ENCODE measurements around the gene EMC1. TPM values are rescaled to one million over a fixed set of nuclear protein-coding genes. Genes with fewer than 3 reads are reported as not detected.

The EMC1 gene
- total and polyA plus RNA-seq, 4 donors, result 14.0 to 35.0 (median 26.5) TPM

GRCh38 chr1:19205403-19205802 is 45.9 kb downstream of the EMC1 start:
- intact Hi-C loops (cut with DNase I), result no loop called here
- H3K27me3 ChIP-seq (ENCODE audit: control insufficient read depth in 1 of 2, insufficient read depth in 2 of 2, low read length in 1 of 2), result no peaks in the 10 kb centered on the region
- WGBS, 2 donors, result 86 to 100% methylated on average over 1 of the region's 1 CpG
- no peaks in the 10 kb centered on the region for H3K36me3 ChIP-seq (ENCODE audit: control insufficient read depth in 1 of 2, insufficient read depth in 2 of 2, low read length in 1 of 2)
- DNase-seq, result no peak
- no peaks in the 10 kb centered on the region for H3K9me3 ChIP-seq (ENCODE audit: control insufficient read depth, low read length)
- H3K4me1 ChIP-seq (ENCODE audit: control insufficient read depth in 1 of 2, insufficient read depth in 2 of 2, low read length in 2 of 2), result peaks cover 0 to 3% of the 10 kb centered on the region in 2 donors
- no peak overlapping the region for H3K4me3 ChIP-seq (ENCODE audit: low read length in 2 of 2)
- H3K27ac ChIP-seq (ENCODE audit: low read depth in 1 of 2, low read length in 2 of 2), result peak overlapping the region in 1 of 2 donors; percentile 49
- ATAC-seq (ENCODE audit: low FRiP score), result no peak

- 84 to 85% methylated on average over 6 of the region's 6 CpGs for WGBS, 2 donors
- peaks cover 0 to 3% of the 10 kb centered on the region in 2 donors for H3K4me1 ChIP-seq (ENCODE audit: control insufficient read depth in 1 of 2, insufficient read depth in 2 of 2, low read length in 2 of 2)
- no peak for ATAC-seq (ENCODE audit: low FRiP score)
- no peaks in the 10 kb centered on the region for H3K36me3 ChIP-seq (ENCODE audit: control insufficient read depth in 1 of 2, insufficient read depth in 2 of 2, low read length in 1 of 2)
- no peak overlapping the region for H3K4me3 ChIP-seq (ENCODE audit: low read length in 2 of 2)
- no peaks in the 10 kb centered on the region for H3K27me3 ChIP-seq (ENCODE audit: control insufficient read depth in 1 of 2, insufficient read depth in 2 of 2, low read length in 1 of 2)
- intact Hi-C loops (cut with DNase I), result loop anchor here in 1 of 2 donors (5.0 kb wide), 1 partner anchor 38 kb away; no protein-coding TSS in a partner anchor
- no peaks in the 10 kb centered on the region for H3K9me3 ChIP-seq (ENCODE audit: control insufficient read depth, low read length)
- DNase-seq, result no peak
- no peak overlapping the region for H3K27ac ChIP-seq (ENCODE audit: low read depth in 1 of 2, low read length in 2 of 2)
Measured at GRCh38 chr1:19204446-19205266, 46.7 kb downstream of the EMC1 start.

- Histone ChIP-seq H3K27ac (ENCODE audit: low read depth in 1 of 2, low read length in 2 of 2) (peak overlapping the region in 1 of 2 donors; percentile 57), H3K9me3 (ENCODE audit: control insufficient read depth, low read length) (no peaks in the 10 kb centered on the region), H3K4me1 (ENCODE audit: control insufficient read depth in 1 of 2, insufficient read depth in 2 of 2, low read length in 2 of 2) (peaks cover 0 to 3% of the 10 kb centered on the region in 2 donors), H3K4me3 (ENCODE audit: low read length in 2 of 2) (no peak overlapping the region), H3K27me3 (ENCODE audit: control insufficient read depth in 1 of 2, insufficient read depth in 2 of 2, low read length in 1 of 2) (no peaks in the 10 kb centered on the region), H3K36me3 (ENCODE audit: control insufficient read depth in 1 of 2, insufficient read depth in 2 of 2, low read length in 1 of 2) (no peaks in the 10 kb centered on the region)
- WGBS, 2 donors, result 8 to 9% methylated on average over 2 of the region's 2 CpGs
- DNase-seq (no peak), ATAC-seq (ENCODE audit: low FRiP score) (peak; percentile 43)
- intact Hi-C loops (cut with DNase I), result loop anchor here in 1 of 2 donors (5.0 kb wide), 1 partner anchor 39 kb away; no protein-coding TSS in a partner anchor
Measured at GRCh38 chr1:19203440-19203839, 47.9 kb downstream of the EMC1 start.

GRCh38 chr1:19202396-19202795 is 48.9 kb downstream of the EMC1 start:
- H3K27me3 ChIP-seq (ENCODE audit: control insufficient read depth in 1 of 2, insufficient read depth in 2 of 2, low read length in 1 of 2), result no peaks in the 10 kb centered on the region
- no peak overlapping the region for H3K27ac ChIP-seq (ENCODE audit: low read depth in 1 of 2, low read length in 2 of 2)
- H3K4me1 ChIP-seq (ENCODE audit: control insufficient read depth in 1 of 2, insufficient read depth in 2 of 2, low read length in 2 of 2), result peaks cover 0 to 3% of the 10 kb centered on the region in 2 donors
- H3K9me3 ChIP-seq (ENCODE audit: control insufficient read depth, low read length), result no peaks in the 10 kb centered on the region
- no peak for ATAC-seq (ENCODE audit: low FRiP score)
- H3K36me3 ChIP-seq (ENCODE audit: control insufficient read depth in 1 of 2, insufficient read depth in 2 of 2, low read length in 1 of 2), result peaks cover 0 to 3% of the 10 kb centered on the region in 2 donors
- intact Hi-C loops (cut with DNase I), result loop anchor here in 1 of 2 donors (5.0 kb wide), 1 partner anchor 40 kb away; no protein-coding TSS in a partner anchor
- no peak for DNase-seq
- H3K4me3 ChIP-seq (ENCODE audit: low read length in 2 of 2), result no peak overlapping the region
- WGBS, 2 donors, result 40 to 79% methylated on average over 3 of the region's 3 CpGs

- DNase-seq, result no peak
- Histone ChIP-seq H3K36me3 (ENCODE audit: control insufficient read depth in 1 of 2, insufficient read depth in 2 of 2, low read length in 1 of 2) (peaks cover 5 to 10% of the 10 kb centered on the region in 2 donors), H3K9me3 (ENCODE audit: control insufficient read depth, low read length) (no peaks in the 10 kb centered on the region), H3K4me3 (ENCODE audit: low read length in 2 of 2) (no peak overlapping the region), H3K4me1 (ENCODE audit: control insufficient read depth in 1 of 2, insufficient read depth in 2 of 2, low read length in 2 of 2) (peaks cover 0 to 3% of the 10 kb centered on the region in 2 donors), H3K27me3 (ENCODE audit: control insufficient read depth in 1 of 2, insufficient read depth in 2 of 2, low read length in 1 of 2) (no peaks in the 10 kb centered on the region), H3K27ac (ENCODE audit: low read depth in 1 of 2, low read length in 2 of 2) (no peak overlapping the region)
- ATAC-seq (ENCODE audit: low FRiP score), result no peak
- intact Hi-C loops (cut with DNase I), result loop anchor here in 1 of 2 donors (5.0 kb wide), 1 partner anchor 42 kb away; no protein-coding TSS in a partner anchor
- WGBS, 2 donors, result 65 to 87% methylated on average over 4 of the region's 4 CpGs
Measured at GRCh38 chr1:19199969-19200604, 51.2 kb downstream of the EMC1 start.

GRCh38 chr1:19199329-19199968 is 51.9 kb downstream of the EMC1 start:
- H3K9me3 ChIP-seq (ENCODE audit: control insufficient read depth, low read length), result no peaks in the 10 kb centered on the region
- H3K27ac ChIP-seq (ENCODE audit: low read depth in 1 of 2, low read length in 2 of 2), result no peak overlapping the region
- no peaks in the 10 kb centered on the region for H3K27me3 ChIP-seq (ENCODE audit: control insufficient read depth in 1 of 2, insufficient read depth in 2 of 2, low read length in 1 of 2)
- peaks cover 5 to 10% of the 10 kb centered on the region in 2 donors for H3K36me3 ChIP-seq (ENCODE audit: control insufficient read depth in 1 of 2, insufficient read depth in 2 of 2, low read length in 1 of 2)
- no peak for DNase-seq
- no peak overlapping the region for H3K4me3 ChIP-seq (ENCODE audit: low read length in 2 of 2)
- no peak for ATAC-seq (ENCODE audit: low FRiP score)
- peaks cover 0 to 3% of the 10 kb centered on the region in 2 donors for H3K4me1 ChIP-seq (ENCODE audit: control insufficient read depth in 1 of 2, insufficient read depth in 2 of 2, low read length in 2 of 2)
- intact Hi-C loops (cut with DNase I), result no loop called here
- WGBS, 2 donors, result 92% methylated on average over 4 of the region's 4 CpGs

GRCh38 chr1:19198820-19199219 is 52.5 kb downstream of the EMC1 start:
- DNase-seq (no peak), ATAC-seq (ENCODE audit: low FRiP score) (no peak)
- intact Hi-C loops (cut with DNase I), result no loop called here
- Histone ChIP-seq H3K27ac (ENCODE audit: low read depth in 1 of 2, low read length in 2 of 2) (no peak overlapping the region), H3K9me3 (ENCODE audit: control insufficient read depth, low read length) (no peaks in the 10 kb centered on the region), H3K4me1 (ENCODE audit: control insufficient read depth in 1 of 2, insufficient read depth in 2 of 2, low read length in 2 of 2) (peaks cover 0 to 3% of the 10 kb centered on the region in 2 donors), H3K36me3 (ENCODE audit: control insufficient read depth in 1 of 2, insufficient read depth in 2 of 2, low read length in 1 of 2) (peaks cover 5 to 10% of the 10 kb centered on the region in 2 donors), H3K27me3 (ENCODE audit: control insufficient read depth in 1 of 2, insufficient read depth in 2 of 2, low read length in 1 of 2) (no peaks in the 10 kb centered on the region), H3K4me3 (ENCODE audit: low read length in 2 of 2) (no peak overlapping the region)
- WGBS, 2 donors, result 83 to 85% methylated on average over 4 of the region's 4 CpGs

GRCh38 chr1:19197845-19198244 is 53.5 kb downstream of the EMC1 start:
- H3K9me3 ChIP-seq (ENCODE audit: control insufficient read depth, low read length), result no peaks in the 10 kb centered on the region
- intact Hi-C loops (cut with DNase I), result no loop called here
- ATAC-seq (ENCODE audit: low FRiP score) (no peak), DNase-seq (no peak)
- H3K36me3 ChIP-seq (ENCODE audit: control insufficient read depth in 1 of 2, insufficient read depth in 2 of 2, low read length in 1 of 2), result peaks cover 5 to 17% of the 10 kb centered on the region in 2 donors
- H3K4me3 ChIP-seq (ENCODE audit: low read length in 2 of 2), result no peak overlapping the region
- H3K27ac ChIP-seq (ENCODE audit: low read depth in 1 of 2, low read length in 2 of 2), result no peak overlapping the region
- peaks cover 0 to 3% of the 10 kb centered on the region in 2 donors for H3K4me1 ChIP-seq (ENCODE audit: control insufficient read depth in 1 of 2, insufficient read depth in 2 of 2, low read length in 2 of 2)
- 62 to 65% methylated on average over 2 of the region's 2 CpGs for WGBS, 2 donors
- no peaks in the 10 kb centered on the region for H3K27me3 ChIP-seq (ENCODE audit: control insufficient read depth in 1 of 2, insufficient read depth in 2 of 2, low read length in 1 of 2)

All from aorta (tissue), 5 donors.